GM18870 (cell line): ENCODE measurements around the gene DUSP22.
A peak's percentile ranks its signal among the peaks of the same experiment; 100 is the strongest.

ENCODE experiments used
- ATAC-seq: cut with Tn5 transposase; IDR thresholded peaks from one replicate; pipeline ENCODE4 v1.9.1; 2021; ENCODE audit warnings: moderate library complexity; ENCODE audit not compliant: unreplicated experiment

The DUSP22 gene

GRCh38 chr6:308307-308706, 16.0 kb downstream of the DUSP22 start:
- ATAC-seq, result no peak

DNA sequence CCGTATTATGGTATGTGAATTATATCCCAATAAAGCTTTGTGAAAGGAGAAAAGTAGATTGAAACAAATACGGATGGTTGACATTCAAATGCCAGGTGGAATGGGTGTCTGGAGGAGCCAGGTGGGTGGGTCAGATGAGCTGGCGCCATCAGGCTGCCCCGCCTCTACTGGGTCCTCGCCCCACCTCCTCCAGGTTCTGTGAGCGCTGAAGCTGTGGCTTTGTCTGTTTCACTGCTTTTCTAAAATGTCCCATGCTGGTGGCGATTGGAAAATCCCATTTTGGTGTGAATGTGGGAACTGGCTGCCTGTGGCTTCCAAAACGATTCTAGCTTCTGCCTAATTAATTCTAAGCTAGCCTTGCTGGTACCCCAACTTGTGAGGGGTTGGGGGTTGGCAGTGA, 16.5 kb downstream of the DUSP22 start:
- ATAC-seq, result no peak

- no peak for ATAC-seq
These were observed 17.7 kb downstream of the DUSP22 start for GRCh38 chr6:309947-310346.

GRCh38 chr6:310671-311070, 18.4 kb downstream of the DUSP22 start:
- no peak for ATAC-seq

DNA sequence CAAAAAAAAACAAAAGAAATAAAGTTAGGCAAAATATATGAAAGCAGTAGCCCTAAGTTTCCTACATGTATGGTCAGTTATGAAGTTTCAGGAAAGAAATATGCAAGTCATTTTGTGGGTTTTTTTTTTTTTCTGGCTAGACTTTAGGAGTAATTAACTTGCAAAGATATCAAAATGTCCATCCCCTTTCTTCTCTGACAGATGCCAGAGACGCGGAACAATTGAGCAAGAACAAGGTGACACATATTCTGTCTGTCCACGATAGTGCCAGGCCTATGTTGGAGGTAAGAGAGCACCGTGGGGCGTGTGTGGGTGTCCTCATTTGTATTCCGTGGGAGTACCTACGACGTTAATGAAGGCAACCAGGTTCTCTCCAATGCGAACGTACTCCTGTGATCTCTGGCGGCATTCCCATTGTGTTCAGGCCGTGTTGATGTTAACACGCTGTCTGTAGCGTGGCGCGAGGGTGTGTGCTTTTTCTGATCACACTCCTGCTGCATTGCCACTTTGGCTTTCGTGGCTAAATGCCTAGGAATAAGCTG, 19.5 kb downstream of the DUSP22 start:
- no peak for ATAC-seq

- no peak for ATAC-seq
These were observed 20.8 kb downstream of the DUSP22 start for GRCh38 chr6:313087-313486.

GRCh38 chr6:313917-314316, 21.6 kb downstream of the DUSP22 start:
- no peak for ATAC-seq

GRCh38 chr6:314377-314776, 22.1 kb downstream of the DUSP22 start:
- no peak for ATAC-seq

DNA sequence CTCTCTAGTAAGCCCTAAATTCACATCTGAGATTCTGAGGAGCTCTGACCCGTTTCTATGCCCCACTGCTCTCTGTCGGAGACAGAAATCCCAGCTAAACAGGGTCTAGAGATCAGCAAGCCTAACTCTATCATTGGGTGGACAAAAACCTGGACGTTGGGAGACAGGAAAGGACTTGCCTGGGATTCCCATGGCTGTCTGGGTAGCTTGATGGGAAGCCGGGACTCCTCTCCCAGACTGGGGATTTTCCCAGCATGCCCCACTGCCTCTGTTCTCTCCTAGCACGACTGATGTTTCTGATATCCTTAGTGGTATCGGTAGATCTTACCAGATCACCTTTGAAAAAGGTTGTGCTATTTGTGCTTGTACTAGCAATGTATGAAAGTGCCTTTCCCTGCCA, 22.9 kb downstream of the DUSP22 start:
- no peak for ATAC-seq

DNA sequence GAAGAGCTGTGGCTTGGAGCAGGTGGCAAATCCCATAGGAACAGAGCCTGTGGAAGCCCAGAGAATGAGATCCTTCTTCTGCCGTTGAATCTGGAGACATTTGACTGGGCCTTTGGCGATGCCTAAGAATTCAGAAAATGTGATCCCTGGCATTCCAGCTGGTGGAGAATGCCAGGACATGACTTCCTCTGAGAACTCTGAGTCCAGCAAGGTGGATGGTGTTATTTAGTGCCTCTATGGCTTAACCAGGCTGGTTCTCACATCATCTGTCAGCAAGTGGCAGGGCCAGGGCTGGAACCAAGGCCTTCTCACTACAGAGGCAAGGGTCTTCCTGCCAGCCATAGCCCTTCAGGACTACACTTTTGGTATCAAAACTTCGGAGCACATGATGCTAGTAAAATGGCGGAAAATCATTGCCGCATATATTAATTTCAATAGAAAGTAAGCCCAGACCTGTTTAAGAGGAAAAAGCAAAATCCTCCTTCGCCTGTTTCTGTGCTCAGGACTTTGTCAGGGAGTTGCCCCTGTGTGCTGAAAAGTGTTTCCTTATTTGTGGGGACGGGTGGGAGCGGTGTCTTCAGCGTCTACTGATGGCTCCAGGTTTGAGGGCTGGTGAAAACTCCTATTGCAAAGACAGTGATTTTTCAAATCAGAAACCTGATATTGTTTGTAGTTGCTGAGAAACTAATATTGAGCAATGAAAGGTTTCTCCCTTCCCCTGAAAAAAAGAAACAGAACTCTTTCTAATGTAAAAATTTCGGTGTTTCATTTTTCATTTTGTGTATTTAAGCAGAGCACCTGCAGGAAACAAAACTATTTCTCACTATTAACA, 23.9 kb downstream of the DUSP22 start:
- no peak for ATAC-seq

GRCh38 chr6:316753-317038, 24.4 kb downstream of the DUSP22 start:
- ATAC-seq, result no peak

GRCh38 chr6:317060-317447, 24.8 kb downstream of the DUSP22 start:
- ATAC-seq, result no peak

DNA sequence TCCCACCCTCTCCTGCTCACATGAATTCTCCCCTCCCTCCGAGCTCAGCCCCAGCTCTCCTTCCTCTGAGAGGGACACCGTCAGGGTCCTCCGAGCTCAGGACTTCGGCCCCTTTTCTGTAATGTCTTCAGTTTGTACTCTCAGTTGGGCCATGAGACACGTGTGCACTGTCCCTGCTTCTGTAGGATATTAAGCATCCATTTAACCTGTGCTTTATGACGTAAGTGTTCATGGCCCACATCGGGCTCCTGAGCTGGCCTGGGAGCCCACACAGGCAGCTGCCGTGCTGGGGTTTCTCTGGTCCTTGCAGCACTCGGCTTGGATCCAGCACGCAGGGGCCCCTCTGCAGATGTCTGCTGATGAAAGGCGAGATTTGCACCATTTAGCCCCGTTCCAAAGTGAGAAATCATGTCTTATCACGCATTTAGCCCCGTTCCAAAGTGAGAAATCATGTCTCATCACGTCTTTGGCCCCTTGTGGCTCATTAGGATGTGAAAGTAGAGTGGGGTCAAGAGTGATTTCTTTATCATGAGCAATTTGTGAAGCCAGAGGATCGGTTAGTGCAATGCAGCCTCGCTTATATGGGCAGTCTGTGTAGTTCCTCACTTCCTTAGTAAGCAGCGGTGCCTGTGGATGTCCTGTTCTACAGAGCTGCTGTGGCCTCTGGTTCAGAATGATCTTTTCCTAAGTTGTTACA, 25.3 kb downstream of the DUSP22 start:
- no peak for ATAC-seq

GRCh38 chr6:318243-318890, 26.1 kb downstream of the DUSP22 start:
- ATAC-seq, result no peak

DNA sequence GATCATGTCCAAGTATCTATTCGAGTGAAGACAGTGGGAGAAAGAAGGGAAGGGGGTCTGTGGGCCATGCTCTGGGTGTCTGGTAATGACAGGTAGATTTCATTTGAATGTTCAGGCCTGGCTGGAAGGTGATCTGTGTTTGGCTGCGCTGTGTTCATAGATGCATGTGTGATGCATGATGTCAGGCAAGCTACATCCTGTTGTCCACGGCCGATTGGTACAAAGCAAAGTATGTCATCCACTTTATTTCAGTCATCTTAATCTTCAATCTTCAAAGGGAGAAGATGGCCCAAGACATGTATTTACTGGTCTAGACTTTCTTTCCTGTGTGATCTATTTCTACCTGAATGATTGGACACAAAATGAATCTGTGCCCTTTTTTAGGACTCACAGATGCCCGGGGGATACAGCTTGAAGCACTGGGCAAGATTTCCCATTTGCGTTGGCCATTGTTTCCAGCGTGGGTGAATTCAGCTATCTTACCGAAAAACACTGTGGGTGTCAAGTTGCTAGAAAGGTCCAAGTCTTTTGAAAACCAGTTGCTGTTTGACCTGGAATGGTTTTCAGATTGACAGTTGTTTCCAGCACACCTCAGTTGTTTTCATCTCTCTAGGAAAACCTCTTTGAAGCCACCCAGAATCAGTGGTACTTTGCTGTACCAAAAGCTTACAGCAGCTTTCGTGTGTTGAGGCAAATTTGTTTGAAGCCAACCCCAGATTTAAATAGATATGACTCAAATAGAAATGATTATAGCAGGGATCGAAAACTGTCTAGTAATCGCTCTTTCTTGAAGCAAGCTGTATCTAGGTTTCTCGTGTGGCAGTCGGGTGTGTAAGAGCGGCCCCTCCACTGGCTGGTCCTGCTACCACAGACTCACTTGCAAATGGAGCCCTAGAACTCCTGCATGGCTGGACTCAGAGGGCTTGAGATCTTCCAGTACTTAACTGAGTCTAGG, 27.2 kb downstream of the DUSP22 start:
- peak; percentile 34 for ATAC-seq

GRCh38 chr6:320351-321157, 28.3 kb downstream of the DUSP22 start:
- ATAC-seq, result no peak

- ATAC-seq, result no peak
These were observed 28.8 kb downstream of the DUSP22 start for GRCh38 chr6:321158-321438.

DNA sequence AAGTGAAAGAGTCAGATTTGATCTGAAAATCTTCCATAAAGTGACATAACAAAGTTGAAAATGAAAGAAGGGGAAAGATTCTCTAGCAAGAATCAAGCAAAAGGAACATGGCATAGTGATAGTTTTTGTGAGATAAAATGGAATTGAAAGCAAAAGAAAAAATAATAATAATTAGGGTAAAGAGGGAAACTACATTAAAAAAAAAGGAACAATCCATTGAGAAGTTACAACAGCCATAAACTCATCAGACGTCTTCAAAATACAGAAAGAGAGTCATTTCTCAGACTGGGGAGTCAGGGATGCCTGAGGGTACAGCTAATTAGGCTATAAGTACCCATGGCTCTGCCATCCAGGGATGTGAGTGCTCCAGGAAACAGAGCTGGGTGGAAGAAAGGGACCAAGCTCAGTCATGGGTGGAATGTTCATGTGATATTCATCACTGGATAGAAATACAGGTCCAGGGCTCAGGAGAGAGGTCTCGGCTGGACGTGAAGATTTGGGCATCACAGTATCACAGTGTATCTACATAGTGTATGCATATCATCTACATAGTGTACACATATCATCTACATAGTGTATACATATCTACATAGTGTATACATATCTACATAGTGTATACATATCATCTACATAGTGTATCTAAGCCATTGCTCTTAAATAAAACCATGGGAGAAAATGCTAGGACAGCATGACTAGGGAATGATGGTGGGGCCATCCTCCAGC, 29.4 kb downstream of the DUSP22 start:
- ATAC-seq, result no peak

GRCh38 chr6:322259-322930, 30.1 kb downstream of the DUSP22 start:
- ATAC-seq, result no peak
